PC-3 (cell line): ENCODE data around the gene TWIST2. TPM values are rescaled to one million over a fixed set of nuclear protein-coding genes. Genes with fewer than 3 reads are reported as not detected.

Experiments used
- ATAC-seq: fragments of 200-7000 bp; cut with Tn5 transposase; 2 replicates; pipeline ENCODE4 v1.9.1; 2020; ENCODE audit warnings: mild to moderate bottlenecking, moderate library complexity
- BruUV-seq: library from RNA; stranded (reverse); fragments of 400-500 nt; replicated peaks from 2 replicates; lab custom pipeline; 2021; lab: Mats Ljungman, UMichigan
- CTCF ChIA-PET: fragments of 300-600 bp; sonication (Branson Sonifier 250); formaldehyde crosslinking; loops from one replicate; lab custom pipeline; 2022; ENCODE audit warnings: antibody characterized with exemption; lab: Charles Lee
- POLR2A ChIA-PET: fragments of 300-600 bp; sonication (Branson Sonifier 250); formaldehyde crosslinking; loops from one replicate; lab custom pipeline; 2022; ENCODE audit warnings: antibody characterized with exemption; ENCODE audit not compliant: unreplicated experiment; lab: Charles Lee
- DNase-seq: peaks from one replicate; pipeline ENCODE4 v3.0.0-alpha.2; 2015
- H2AFZ ChIP-seq: fragments of 300-600 bp; sonication (generic); 2 replicates; pipeline ENCODE4 v1.6.0; 2016; ENCODE audit warnings: antibody characterized with exemption, low read length
- H3F3A ChIP-seq: fragments of 300-600 bp; sonication (generic); one replicate; pipeline ENCODE4 v1.6.0; 2017; ENCODE audit warnings: antibody characterized with exemption, low read length, control low read depth, mild to moderate bottlenecking; ENCODE audit not compliant: unreplicated experiment
- H3K27ac ChIP-seq: fragments of 300-600 bp; sonication (generic); 2 replicates; pipeline ENCODE4 v1.5.1; 2016; ENCODE audit warnings: mild to moderate bottlenecking, low read length
- H3K27me3 ChIP-seq: fragments of 300-600 bp; sonication (generic); 2 replicates; pipeline ENCODE4 v1.6.1; 2016; ENCODE audit warnings: low read length, mixed read lengths
- H3K36me3 ChIP-seq: fragments of 300-600 bp; sonication (generic); 2 replicates; pipeline ENCODE4 v1.6.1; 2016; ENCODE audit warnings: low read depth, mixed run types, low read length, mixed read lengths
- H3K4me1 ChIP-seq: fragments of 300-600 bp; sonication (generic); 2 replicates; pipeline ENCODE4 v1.5.1; 2016; ENCODE audit warnings: low read length; ENCODE audit not compliant: insufficient read depth
- H3K4me2 ChIP-seq: fragments of 300-600 bp; sonication (generic); 2 replicates; pipeline ENCODE4 v1.6.0; 2016; ENCODE audit warnings: low read length
- H3K4me3 ChIP-seq: fragments of 300-600 bp; sonication (generic); 2 replicates; pipeline ENCODE4 v1.5.1; 2016; ENCODE audit warnings: mild to moderate bottlenecking, low read length, mixed read lengths
- H3K79me2 ChIP-seq: fragments of 300-600 bp; sonication (generic); 2 replicates; pipeline ENCODE4 v1.6.1; 2017; ENCODE audit warnings: low read length, mixed read lengths
- H3K9ac ChIP-seq: fragments of 300-600 bp; sonication (generic); 2 replicates; pipeline ENCODE4 v1.6.0; 2016; ENCODE audit warnings: mild to moderate bottlenecking, low read length
- H3K9me2 ChIP-seq: fragments of 300-600 bp; sonication (generic); replicated peaks from 2 replicates; pipeline ENCODE4 v1.6.1; 2016; ENCODE audit warnings: mixed run types, low read length, mixed read lengths
- H3K9me3 ChIP-seq: fragments of 300-600 bp; sonication (generic); 2 replicates; pipeline ENCODE4 v1.6.1; 2016; ENCODE audit warnings: low read length, mixed read lengths
- H4K20me1 ChIP-seq: fragments of 300-600 bp; sonication (generic); 2 replicates; pipeline ENCODE4 v1.6.1; 2016; ENCODE audit warnings: low read length, mixed read lengths
- CTCF ChIP-seq: fragments of 300-600 bp; sonication (generic); conservative IDR thresholded peaks from 2 replicates; pipeline ENCODE4 v1.5.1; 2017; ENCODE audit warnings: antibody characterized with exemption, low read depth, mild to moderate bottlenecking, low read length
- EZH2 ChIP-seq: fragments of 300-600 bp; sonication (generic); IDR thresholded peaks from one replicate; pipeline ENCODE4 v1.6.1; 2017; ENCODE audit warnings: antibody characterized with exemption, mild to moderate bottlenecking, low read length; ENCODE audit not compliant: unreplicated experiment
- EZH2phosphoT487 ChIP-seq: fragments of 300-600 bp; sonication (generic); IDR thresholded peaks from 2 replicates; pipeline ENCODE4 v1.6.1; 2018; ENCODE audit warnings: mild to moderate bottlenecking, antibody characterized with exemption, low read length, borderline replicate concordance
- intact Hi-C: fragments of 100-400 bp; cut with micrococcal nuclease; formaldehyde crosslinking; loops from 2 replicates; pipeline ENCODE4 v1.9.0; 2023
- total RNA-seq: library from RNA; depleted of rRNA; stranded (reverse); fragments of >200 nt; gene quantifications from 2 replicates; pipeline ENCODE4 v1.2.3, GENCODE V29; 2014

TWIST2 gene
- total RNA-seq, 1 experiment from 2014 or later: 4.4 TPM

DNA sequence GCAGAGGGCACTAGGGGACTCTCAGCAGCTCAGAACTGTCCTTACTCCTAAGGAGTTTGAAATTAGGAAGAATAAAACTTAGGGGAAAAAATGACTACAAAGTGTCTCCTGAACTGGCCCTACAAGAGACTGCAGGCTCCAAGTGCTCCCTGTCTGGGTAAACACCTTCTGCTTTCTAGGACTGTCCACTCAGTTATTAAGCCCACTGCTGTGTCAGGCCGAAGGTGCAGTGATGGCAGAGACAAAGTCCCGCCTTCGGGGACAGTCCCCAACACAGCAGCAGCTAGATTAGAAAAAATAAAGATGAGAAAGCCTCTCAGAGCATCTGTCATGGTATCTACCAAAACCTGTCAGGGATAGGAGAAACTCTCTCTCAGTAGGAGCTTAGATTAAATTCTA lies 28.3 kb downstream of the TWIST2 start:
- Histone ChIP-seq H3K36me3 (no peaks in the 10 kb centered on the region), H3K4me1 (no peaks in the 10 kb centered on the region), H4K20me1 (no peaks in the 10 kb centered on the region), H3K9me2 (no peaks in the 10 kb centered on the region), H3K4me3 (no peak overlapping the region), H3K4me2 (no peak overlapping the region), H3K27me3 (no peaks in the 10 kb centered on the region), H3K9me3 (no peaks in the 10 kb centered on the region), H3K79me2 (no peaks in the 10 kb centered on the region), H3F3A (no peaks in the 10 kb centered on the region), H3K9ac (no peak overlapping the region), H3K27ac (no peak overlapping the region), H2AFZ (no peak overlapping the region)
- ChIA-PET CTCF (no interaction called here), POLR2A (no interaction called here)
- intact Hi-C loops: no loop called here
- ATAC-seq (no peak), DNase-seq (no peak)
- no peak for TF ChIP-seq EZH2
- TF ChIP-seq EZH2phosphoT487: no peak
- no peak for TF ChIP-seq CTCF
- no TSS peak for BruUV-seq

DNA sequence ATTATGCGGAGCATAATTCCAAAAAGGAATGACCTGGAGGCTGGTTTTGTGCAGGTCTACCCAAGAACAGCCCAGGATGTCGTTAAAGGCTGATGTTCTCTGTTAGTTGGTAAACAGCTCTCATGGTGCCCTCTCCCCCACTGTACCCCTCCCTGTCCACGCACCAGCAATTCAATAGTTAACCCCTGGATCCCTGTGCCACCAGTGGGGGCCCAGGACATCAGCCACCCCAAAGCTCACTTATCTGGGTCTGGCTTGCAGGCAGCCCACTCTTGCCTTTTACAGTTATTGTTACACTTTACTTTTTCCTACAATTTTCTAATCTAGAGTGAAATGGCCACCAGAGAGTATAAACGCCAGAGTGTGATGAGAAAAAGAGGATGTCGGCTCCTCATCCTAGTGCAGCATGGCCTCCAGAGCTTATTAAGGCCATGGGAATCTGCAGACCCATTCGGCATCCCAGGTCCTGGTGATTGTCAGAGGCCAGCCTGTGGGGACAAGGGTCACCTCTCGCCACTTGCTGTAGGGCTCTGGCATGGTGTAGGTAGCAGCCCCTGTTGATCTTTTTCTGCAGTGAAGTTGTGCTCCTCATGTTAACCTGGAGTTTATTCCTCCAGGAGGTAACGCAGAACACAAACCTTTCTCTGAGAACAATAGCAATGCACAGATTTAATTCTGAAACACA lies 30.3 kb downstream of the TWIST2 start:
- ChIA-PET CTCF (no interaction called here), POLR2A (no interaction called here)
- H2AFZ ChIP-seq: no peak overlapping the region
- H3K9me2 ChIP-seq: no peaks in the 10 kb centered on the region
- no peak overlapping the region for H3K9ac ChIP-seq
- H3K9me3 ChIP-seq: no peaks in the 10 kb centered on the region
- no peaks in the 10 kb centered on the region for H3K36me3 ChIP-seq
- no peaks in the 10 kb centered on the region for H3K27me3 ChIP-seq
- TF ChIP-seq CTCF: no peak
- no peak for TF ChIP-seq EZH2
- TF ChIP-seq EZH2phosphoT487: no peak
- no peak for ATAC-seq
- intact Hi-C loops: no loop called here
- no peak overlapping the region for H3K27ac ChIP-seq
- no peaks in the 10 kb centered on the region for H4K20me1 ChIP-seq
- H3K4me1 ChIP-seq: peaks cover 8% of the 10 kb centered on the region
- H3K4me2 ChIP-seq: no peak overlapping the region
- H3K4me3 ChIP-seq: no peak overlapping the region
- no peak for DNase-seq
- no peaks in the 10 kb centered on the region for H3F3A ChIP-seq
- no peaks in the 10 kb centered on the region for H3K79me2 ChIP-seq
- no TSS peak for BruUV-seq

DNA sequence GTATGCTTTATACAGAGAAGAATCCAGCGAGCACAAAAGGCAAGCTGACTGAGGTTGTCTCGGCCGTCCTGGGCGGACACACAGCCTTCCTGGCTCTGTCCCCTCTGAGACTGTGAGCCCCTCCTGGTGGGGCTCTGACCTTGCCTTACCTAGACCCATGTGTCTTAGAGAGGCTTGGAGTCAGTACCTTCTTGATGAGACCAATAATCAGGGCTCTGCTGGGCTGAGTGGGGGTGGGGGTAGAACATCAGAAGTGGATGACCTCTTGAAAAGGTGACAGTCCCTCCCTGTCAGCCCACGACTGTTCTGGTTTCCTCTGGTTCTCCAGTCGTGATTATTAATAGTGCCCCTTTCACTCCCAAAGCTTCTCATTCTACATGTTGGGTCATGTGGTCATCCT lies 31.2 kb downstream of the TWIST2 start:
- H3K79me2 ChIP-seq: no peaks in the 10 kb centered on the region

More for the DNA sequence above, 31.2 kb downstream of the TWIST2 start:
- ChIA-PET POLR2A (no interaction called here), CTCF (no interaction called here)
- no peaks in the 10 kb centered on the region for H3K9me2 ChIP-seq
- H2AFZ ChIP-seq: no peak overlapping the region
- no peaks in the 10 kb centered on the region for H4K20me1 ChIP-seq
- no peak for TF ChIP-seq EZH2
- no peak for TF ChIP-seq CTCF
- TF ChIP-seq EZH2phosphoT487: no peak
- ATAC-seq: no peak
- intact Hi-C loops: no loop called here
- no peak overlapping the region for H3K4me3 ChIP-seq
- H3K4me2 ChIP-seq: no peak overlapping the region
- H3K27ac ChIP-seq: no peak overlapping the region
- peaks cover 8% of the 10 kb centered on the region for H3K4me1 ChIP-seq
- no peaks in the 10 kb centered on the region for H3K36me3 ChIP-seq
- no peaks in the 10 kb centered on the region for H3K9me3 ChIP-seq
- no peak for DNase-seq
- H3F3A ChIP-seq: no peaks in the 10 kb centered on the region
- H3K27me3 ChIP-seq: no peaks in the 10 kb centered on the region
- no TSS peak for BruUV-seq
- H3K9ac ChIP-seq: no peak overlapping the region
